GM18498 (cell line): Measurements from ENCODE around the gene INCA1.

Source experiments
- ATAC-seq: cut with Tn5 transposase; IDR thresholded peaks from one replicate; pipeline ENCODE4 v1.9.1; 2021; ENCODE audit warnings: mild to moderate bottlenecking, moderate library complexity; ENCODE audit not compliant: unreplicated experiment

Gene INCA1

GRCh38 chr17:5011928-5012327, 14.6 kb upstream of the INCA1 start:
- no peak for ATAC-seq

- no peak for ATAC-seq
Observed at GRCh38 chr17:5003214-5003867, 6.0 kb upstream of the INCA1 start.

GRCh38 chr17:5002121-5002788, 4.9 kb upstream of the INCA1 start:
- no peak for ATAC-seq

GRCh38 chr17:5000237-5000639, 2.9 kb upstream of the INCA1 start:
- no peak for ATAC-seq

- ATAC-seq, result no peak
Observed at GRCh38 chr17:4999430-5000093, 2.2 kb upstream of the INCA1 start.

- ATAC-seq, result no peak
Observed at GRCh38 chr17:4998732-4999429, 1.6 kb upstream of the INCA1 start.

GRCh38 chr17:4998027-4998731, 857 bp upstream of the INCA1 start:
- no peak for ATAC-seq

GRCh38 chr17:4994081-4994595, 3.2 kb downstream of the INCA1 start:
- no peak for ATAC-seq

GRCh38 chr17:4987767-4988567, 9.4 kb downstream of the INCA1 start:
- ATAC-seq, result no peak

- ATAC-seq, result peak; percentile 76
Observed at GRCh38 chr17:4986951-4987766, 10.2 kb downstream of the INCA1 start, which contains the start of gene CAMTA2. Gene CAMTA2 (minus strand): TSS chr17:4987675. CDS start chr17:4986222, 1,453 bp downstream.

- ATAC-seq, result no peak
Observed at GRCh38 chr17:4986403-4986802, 10.9 kb downstream of the INCA1 start.

GRCh38 chr17:4982305-4982704, 15.0 kb downstream of the INCA1 start:
- no peak for ATAC-seq

- no peak for ATAC-seq
Observed at GRCh38 chr17:4980644-4981216, 16.6 kb downstream of the INCA1 start.

GRCh38 chr17:4978726-4979125, 18.6 kb downstream of the INCA1 start:
- no peak for ATAC-seq

- ATAC-seq, result no peak
Observed at GRCh38 chr17:4974115-4974670, 23.1 kb downstream of the INCA1 start.

GRCh38 chr17:4973256-4974114, 23.8 kb downstream of the INCA1 start:
- no peak for ATAC-seq

- ATAC-seq, result no peak
Observed at GRCh38 chr17:4972752-4973151, 24.6 kb downstream of the INCA1 start.
